Testis (tissue), 3 donors: ENCODE measurements around the gene ANXA9. TPM values are rescaled to one million over a fixed set of nuclear protein-coding genes. Genes with fewer than 3 reads are reported as not detected.
A peak's percentile ranks its signal among the peaks of the same experiment; 100 is the strongest.

Source experiments
- DNase-seq: peaks from one replicate; pipeline ENCODE4 v3.0.0-alpha.2; 2019
- H3K27ac ChIP-seq, 2 donors: fragments of 200-600 bp; sonication (generic); one replicate each; pipeline ENCODE4 v1.5.1; 2019
- H3K27me3 ChIP-seq: fragments of 200-600 bp; sonication (generic); one replicate; pipeline ENCODE4 v1.5.1; 2019
- H3K36me3 ChIP-seq: fragments of 200-600 bp; sonication (generic); one replicate; pipeline ENCODE4 v1.5.1; 2017; ENCODE audit warnings: low read depth; ENCODE audit errors: missing control alignments
- H3K4me1 ChIP-seq: fragments of 200-600 bp; sonication (generic); one replicate; pipeline ENCODE4 v1.5.1; 2019
- H3K4me3 ChIP-seq, 2 donors: fragments of 200-600 bp; sonication (generic); one replicate each; pipeline ENCODE4 v1.5.1; 2017 to 2019
- H3K9me3 ChIP-seq: fragments of 200-600 bp; sonication (generic); one replicate; pipeline ENCODE4 v1.5.1; 2017
- POLR2A ChIP-seq: fragments of 450-650 bp; IDR thresholded peaks from one replicate; pipeline ENCODE4 v1.6.1; 2017; ENCODE audit warnings: antibody characterized with exemption, mild to moderate bottlenecking, moderate library complexity
- WGBS, 2 donors: methylation state at CpG; one replicate each; pipeline ENCODE4 v1.1.5; 2018; 5-methylcytosine and 5-hydroxymethylcytosine counted together
- intact Hi-C: fragments of 100-400 bp; cut with DNase I; formaldehyde crosslinking; loops from one replicate; pipeline ENCODE4 v1.15.1; 2023; ENCODE audit warnings: low total_unique reads
- polyA plus RNA-seq: library from polyadenylated mRNA; stranded (reverse); fragments of 350-450 nt; fragmentation: Illumina TruSeq; extraction: RNeasy Lipid Tissue Mini Kit (QIAGEN cat#74804); gene quantifications from one replicate; pipeline ENCODE4 v1.2.3, GENCODE V29; 2014; ENCODE audit warnings: low read depth, low replicate concordance; ENCODE audit not compliant: insufficient read depth
- total RNA-seq, 2 donors: library from RNA; depleted of rRNA; stranded (reverse); fragments of >200 nt; gene quantifications; one replicate each; pipeline ENCODE4 v1.2.3, GENCODE V29; 2016
- TF ChIP-seq, protein P1 (sequence below), 3 experiments: fragments of 450-650 bp in 2 of 3; fragments of 200-600 bp in 1 of 3; sonication (generic) in 1 of 3; IDR thresholded peaks; one replicate each; pipeline ENCODE4 v1.5.1; 2016 to 2019; ENCODE audit warnings: antibody characterized with exemption in 3 of 3, mild to moderate bottlenecking in 2 of 3, moderate library complexity in 1 of 3

The ANXA9 gene
- total and polyA plus RNA-seq, 3 donors from 2014 or later: 5.1 to 6.9 (median 5.7) TPM

DNA sequence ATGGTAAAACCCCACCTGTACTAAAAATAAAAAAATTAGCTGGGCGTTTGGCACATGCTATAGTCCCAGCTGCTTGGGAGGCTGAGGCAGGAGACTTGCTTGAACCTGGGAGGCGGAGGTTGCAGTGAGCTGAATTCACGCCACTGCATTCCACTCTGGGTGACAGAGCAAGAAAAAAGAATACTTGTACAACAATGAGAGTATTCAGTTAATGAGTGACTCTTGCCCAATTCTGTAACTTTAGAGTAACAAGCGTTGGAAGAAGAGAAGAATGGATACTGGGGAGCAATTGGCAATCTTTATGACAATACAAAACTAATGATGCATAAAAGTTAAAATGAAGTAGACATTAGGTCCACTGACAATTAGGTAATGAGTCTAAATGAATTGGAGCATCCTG is 10.5 kb downstream of the ANXA9 start:
- no peak overlapping the region for H3K27ac ChIP-seq
- WGBS, 2 donors: 65 to 75% methylated on average over 4 of the region's 4 CpGs

DNA sequence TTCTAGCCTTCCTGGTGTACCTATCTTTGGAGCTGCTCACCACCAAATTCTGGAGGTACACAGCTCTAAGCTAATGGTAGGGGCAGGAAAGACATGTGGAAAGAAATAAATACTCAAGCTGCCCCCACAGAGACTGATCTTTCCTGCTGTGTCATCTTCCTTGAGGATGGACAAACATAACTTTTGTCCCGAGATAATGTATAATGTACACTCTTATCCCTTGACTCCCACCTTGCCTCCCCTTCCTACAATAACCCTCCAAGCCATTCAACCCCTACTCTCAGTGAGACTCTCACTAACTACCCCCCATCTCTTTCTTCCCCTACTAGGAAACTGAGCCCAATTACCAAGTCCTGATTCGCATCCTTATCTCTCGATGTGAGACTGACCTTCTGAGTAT is 12.2 kb downstream of the ANXA9 start:
- intact Hi-C loops: no loop called here
- Histone ChIP-seq H3K9me3 (no peaks in the 10 kb centered on the region), H3K4me1 (no peaks in the 10 kb centered on the region), H3K27me3 (no peaks in the 10 kb centered on the region), H3K36me3 (no peaks in the 10 kb centered on the region), H3K4me3 (no peak overlapping the region), H3K27ac (no peak overlapping the region)
- DNase-seq: no peak
- WGBS, 2 donors: 67 to 83% methylated on average over 3 of the region's 3 CpGs
- TF ChIP-seq, protein P1, sequence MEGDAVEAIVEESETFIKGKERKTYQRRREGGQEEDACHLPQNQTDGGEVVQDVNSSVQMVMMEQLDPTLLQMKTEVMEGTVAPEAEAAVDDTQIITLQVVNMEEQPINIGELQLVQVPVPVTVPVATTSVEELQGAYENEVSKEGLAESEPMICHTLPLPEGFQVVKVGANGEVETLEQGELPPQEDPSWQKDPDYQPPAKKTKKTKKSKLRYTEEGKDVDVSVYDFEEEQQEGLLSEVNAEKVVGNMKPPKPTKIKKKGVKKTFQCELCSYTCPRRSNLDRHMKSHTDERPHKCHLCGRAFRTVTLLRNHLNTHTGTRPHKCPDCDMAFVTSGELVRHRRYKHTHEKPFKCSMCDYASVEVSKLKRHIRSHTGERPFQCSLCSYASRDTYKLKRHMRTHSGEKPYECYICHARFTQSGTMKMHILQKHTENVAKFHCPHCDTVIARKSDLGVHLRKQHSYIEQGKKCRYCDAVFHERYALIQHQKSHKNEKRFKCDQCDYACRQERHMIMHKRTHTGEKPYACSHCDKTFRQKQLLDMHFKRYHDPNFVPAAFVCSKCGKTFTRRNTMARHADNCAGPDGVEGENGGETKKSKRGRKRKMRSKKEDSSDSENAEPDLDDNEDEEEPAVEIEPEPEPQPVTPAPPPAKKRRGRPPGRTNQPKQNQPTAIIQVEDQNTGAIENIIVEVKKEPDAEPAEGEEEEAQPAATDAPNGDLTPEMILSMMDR (IDR thresholded peaks at IDR 0.05): no peak
- TF ChIP-seq POLR2A: no peak

More for the DNA sequence above, 10.5 kb downstream of the ANXA9 start:
- Histone ChIP-seq H3K4me3 (no peak overlapping the region), H3K9me3 (no peaks in the 10 kb centered on the region), H3K27me3 (no peaks in the 10 kb centered on the region), H3K36me3 (no peaks in the 10 kb centered on the region), H3K4me1 (no peaks in the 10 kb centered on the region)
- intact Hi-C loops: no loop called here
- no peak for DNase-seq
- no peak for TF ChIP-seq POLR2A

DNA sequence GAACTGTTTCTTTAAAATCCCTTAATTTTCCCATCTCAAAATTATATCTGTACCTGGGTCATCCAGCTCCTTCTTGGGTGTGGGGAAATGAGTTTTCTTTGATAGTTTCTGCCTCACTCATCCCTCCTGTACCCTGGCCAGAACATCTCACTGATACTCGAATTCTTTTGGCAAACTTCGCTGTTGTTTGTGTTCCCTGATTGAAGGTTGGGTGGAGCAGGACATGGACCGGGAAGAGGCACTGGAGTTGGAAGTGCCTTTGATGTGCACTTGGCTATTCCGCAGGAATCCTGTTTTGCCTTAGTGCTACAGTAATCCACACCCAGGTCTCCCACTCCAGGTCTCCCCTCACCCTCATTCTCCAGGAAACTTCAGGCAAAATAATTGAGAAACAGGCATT is 13.4 kb downstream of the ANXA9 start:
- Histone ChIP-seq H3K27ac (peak overlapping the region; percentile 12 to 80), H3K4me1 (no peaks in the 10 kb centered on the region), H3K4me3 (no peak overlapping the region), H3K36me3 (no peaks in the 10 kb centered on the region), H3K27me3 (no peaks in the 10 kb centered on the region), H3K9me3 (no peaks in the 10 kb centered on the region)
- WGBS, 2 donors: 27 to 29% methylated on average over 4 of the region's 4 CpGs
- intact Hi-C loops: no loop called here
- DNase-seq: no peak
- no peak for TF ChIP-seq POLR2A
- TF ChIP-seq, protein P1 (IDR thresholded peaks at IDR 0.05): no peak

DNA sequence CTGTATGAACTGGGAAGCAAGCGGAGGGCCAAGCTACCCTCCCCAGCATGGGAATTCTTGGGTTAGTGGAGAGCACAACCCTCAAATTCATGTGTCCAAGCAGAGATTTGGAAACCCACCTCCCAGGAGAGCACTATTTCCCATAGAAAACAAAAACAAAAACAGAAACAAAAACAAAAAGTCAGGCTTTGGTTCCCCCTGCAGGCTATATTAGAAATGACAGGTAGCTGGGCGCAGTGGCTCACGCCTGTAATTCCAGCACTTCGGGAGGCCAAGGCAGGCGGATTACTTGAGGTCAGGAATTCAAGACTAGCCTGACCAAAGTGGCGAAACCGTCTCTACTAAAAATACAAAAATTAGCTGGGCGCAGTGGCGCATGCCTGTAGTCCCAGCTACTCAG is 13.8 kb downstream of the ANXA9 start:
- Histone ChIP-seq H3K27ac (peak overlapping the region; percentile 12 to 80), H3K27me3 (no peaks in the 10 kb centered on the region), H3K4me1 (no peaks in the 10 kb centered on the region), H3K36me3 (no peaks in the 10 kb centered on the region), H3K4me3 (no peak overlapping the region), H3K9me3 (no peaks in the 10 kb centered on the region)
- DNase-seq: peak; percentile 65
- WGBS, 2 donors: 35 to 44% methylated on average over 9 of the region's 9 CpGs
- TF ChIP-seq POLR2A: no peak
- TF ChIP-seq, protein P1 (IDR thresholded peaks at IDR 0.05): peak; percentile 78 to 90 (median 90)
- intact Hi-C loops: no loop called here

DNA sequence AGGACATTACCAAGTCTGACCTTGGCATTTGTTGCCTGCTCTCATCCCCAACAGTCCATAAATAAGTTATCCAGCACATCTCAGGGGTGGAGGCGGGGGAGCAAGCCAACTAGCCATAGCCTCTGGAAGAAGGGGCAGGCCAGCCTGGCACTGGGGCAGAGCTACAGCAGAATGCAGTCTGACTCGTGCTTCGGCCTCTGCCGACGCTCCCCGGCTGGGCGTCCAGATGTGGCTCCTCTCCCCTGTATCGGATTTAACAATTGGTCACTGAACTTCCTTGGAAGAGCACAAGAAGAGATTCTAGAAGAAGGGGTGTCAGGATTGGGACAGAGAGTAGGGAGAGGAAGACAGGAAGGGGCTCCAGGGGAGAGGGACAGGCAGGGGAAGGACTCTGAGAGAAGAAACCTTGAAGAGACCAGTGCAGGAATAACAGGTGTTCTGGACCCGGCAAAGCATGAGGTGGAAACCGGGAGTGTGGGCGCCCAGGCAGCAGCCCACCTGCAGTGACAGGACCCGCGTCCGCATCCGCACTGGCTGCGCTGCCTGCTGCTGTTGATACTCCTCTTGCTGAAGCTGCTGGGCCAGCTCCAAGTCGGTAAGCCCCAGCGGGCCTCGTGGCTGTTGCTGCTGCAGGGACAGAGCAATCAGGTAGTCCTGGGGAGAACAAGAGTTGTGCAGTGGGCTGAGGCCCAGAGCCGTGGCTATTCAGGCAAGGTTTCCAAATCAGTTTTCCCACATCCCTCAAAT is 15.2 kb downstream of the ANXA9 start:
- no peaks in the 10 kb centered on the region for H3K36me3 ChIP-seq
- no peaks in the 10 kb centered on the region for H3K4me1 ChIP-seq
- no peaks in the 10 kb centered on the region for H3K27me3 ChIP-seq
- no peak overlapping the region for H3K27ac ChIP-seq
- no peaks in the 10 kb centered on the region for H3K9me3 ChIP-seq
- 86% methylated on average over 15 to 20 of the region's 20 CpGs for WGBS, 2 donors
- DNase-seq: no peak
- intact Hi-C loops: no loop called here
- H3K4me3 ChIP-seq: no peak overlapping the region
- TF ChIP-seq, protein P1 (IDR thresholded peaks at IDR 0.05): no peak
